IPS-18c (cell line): ENCODE data around the gene LARP7.
A peak's percentile ranks its signal among the peaks of the same experiment; 100 is the strongest.
"Not testable (repeated sequence)": the region's sequence is repeated elsewhere in the genome, so short reads cannot be mapped to it uniquely, and the experiment has no call there.

Experiments
- H3K4me3 ChIP-seq: 2 replicates; pipeline ENCODE4 v1.7.0; 2013; ENCODE audit warnings: low read depth, mild to moderate bottlenecking, low read length, moderate library complexity; ENCODE audit not compliant: insufficient read depth
- H3K9me3 ChIP-seq: one replicate; pipeline ENCODE4 v1.6.1; 2013; ENCODE audit warnings: mild to moderate bottlenecking, low read length, moderate library complexity; ENCODE audit not compliant: control insufficient read depth, insufficient read depth

Gene LARP7

DNA sequence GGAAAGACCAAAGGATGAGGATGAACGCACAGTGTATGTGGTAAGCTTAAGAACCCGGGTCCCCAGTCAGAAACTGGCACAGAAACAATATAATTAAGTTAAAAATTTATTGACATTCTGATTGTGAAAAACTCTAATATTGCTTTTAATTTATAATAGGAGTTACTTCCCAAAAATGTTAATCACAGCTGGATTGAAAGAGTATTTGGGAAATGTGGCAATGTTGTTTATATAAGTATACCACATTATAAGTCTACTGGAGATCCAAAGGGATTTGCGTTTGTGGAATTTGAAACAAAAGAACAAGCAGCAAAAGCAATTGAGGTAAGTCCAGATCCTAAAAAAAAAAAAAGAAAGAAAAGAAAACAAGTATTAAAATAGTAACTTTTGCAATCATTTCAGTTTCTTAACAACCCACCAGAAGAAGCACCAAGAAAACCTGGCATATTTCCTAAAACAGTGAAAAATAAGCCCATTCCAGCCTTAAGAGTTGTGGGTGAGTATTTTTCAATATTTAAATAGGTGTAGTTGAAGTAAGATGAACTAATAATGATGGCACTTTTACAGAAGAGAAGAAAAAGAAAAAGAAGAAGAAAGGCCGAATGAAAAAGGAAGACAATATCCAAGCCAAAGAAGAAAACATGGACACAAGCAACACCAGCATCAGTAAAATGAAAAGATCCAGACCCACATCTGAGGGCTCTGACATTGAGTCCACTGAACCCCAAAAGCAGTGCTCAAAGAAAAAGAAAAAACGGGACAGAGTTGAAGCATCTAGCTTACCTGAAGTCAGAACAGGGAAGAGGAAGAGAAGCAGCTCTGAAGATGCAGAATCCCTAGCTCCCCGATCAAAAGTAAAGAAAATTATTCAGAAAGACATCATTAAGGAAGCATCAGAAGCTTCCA, 9.9 kb downstream of the LARP7 start:
- H3K4me3 ChIP-seq, result peak overlapping the region; percentile 61
- no peaks in the 10 kb centered on the region for H3K9me3 ChIP-seq

DNA sequence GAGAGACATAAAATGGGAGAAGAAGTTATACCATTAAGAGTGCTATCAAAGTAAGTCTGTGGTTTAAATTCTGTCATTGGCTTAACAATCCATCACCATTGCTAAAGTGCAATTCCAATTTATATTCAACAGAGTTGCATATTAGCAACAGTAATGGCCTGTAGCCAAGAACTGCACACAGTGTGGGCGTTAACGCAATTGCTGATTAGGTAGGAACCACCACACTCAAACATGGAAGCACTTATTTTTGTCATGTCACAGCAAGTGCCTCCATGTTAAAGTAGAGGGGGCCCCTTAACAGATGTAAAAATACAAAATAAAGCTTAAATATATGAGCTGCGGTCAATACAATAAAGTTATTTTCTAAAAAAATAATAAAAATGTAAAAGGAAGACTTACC, 10.8 kb downstream of the LARP7 start:
- Histone ChIP-seq H3K9me3 (no peaks in the 10 kb centered on the region), H3K4me3 (peak overlapping the region; percentile 61)

DNA sequence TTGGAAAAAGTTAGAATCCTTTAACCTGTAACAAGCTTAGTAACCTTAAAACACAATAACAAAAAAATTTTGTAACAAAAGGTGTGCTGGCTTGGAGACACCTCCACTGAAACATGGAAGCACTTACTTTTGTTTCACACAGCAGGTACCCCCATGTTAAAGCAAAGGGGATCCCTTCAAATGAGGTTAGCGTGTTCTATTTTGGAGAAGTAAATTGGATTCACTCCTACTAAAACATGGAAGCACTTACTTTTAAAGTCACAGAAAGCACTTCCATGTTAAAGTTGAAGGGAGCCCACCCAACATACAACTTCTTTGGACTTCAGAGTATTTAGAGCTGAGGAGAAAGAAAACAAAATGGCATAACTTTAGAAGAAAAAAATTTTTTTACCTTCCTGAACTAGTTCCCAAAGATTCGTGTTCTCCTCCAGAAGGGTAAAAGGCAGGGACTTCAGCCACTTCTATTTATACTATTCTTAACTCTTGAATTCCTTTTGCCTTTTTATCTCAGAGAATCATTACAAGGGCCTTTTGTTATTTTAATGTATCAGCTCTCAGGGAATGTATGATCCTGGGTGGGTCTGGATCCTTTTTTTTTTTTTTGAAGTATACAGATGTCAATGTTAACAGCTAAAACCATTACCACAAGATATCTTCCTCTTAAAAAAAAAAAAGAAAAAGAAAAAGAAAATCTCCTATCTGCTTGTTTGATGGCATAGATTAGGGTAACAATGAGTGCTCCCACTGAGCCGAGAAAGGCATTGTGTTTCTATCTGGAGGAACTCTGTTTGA, 11.5 kb downstream of the LARP7 start:
- no peaks in the 10 kb centered on the region for H3K9me3 ChIP-seq
- H3K4me3 ChIP-seq, result peak overlapping the region; percentile 61

- no peaks in the 10 kb centered on the region for H3K9me3 ChIP-seq
- H3K4me3 ChIP-seq, result no peak overlapping the region
Observed at GRCh38 chr4:112649055-112649408, 12.1 kb downstream of the LARP7 start.

GRCh38 chr4:112650332-112650731, 13.4 kb downstream of the LARP7 start:
- Histone ChIP-seq H3K9me3 (no peaks in the 10 kb centered on the region), H3K4me3 (no peak overlapping the region)

DNA sequence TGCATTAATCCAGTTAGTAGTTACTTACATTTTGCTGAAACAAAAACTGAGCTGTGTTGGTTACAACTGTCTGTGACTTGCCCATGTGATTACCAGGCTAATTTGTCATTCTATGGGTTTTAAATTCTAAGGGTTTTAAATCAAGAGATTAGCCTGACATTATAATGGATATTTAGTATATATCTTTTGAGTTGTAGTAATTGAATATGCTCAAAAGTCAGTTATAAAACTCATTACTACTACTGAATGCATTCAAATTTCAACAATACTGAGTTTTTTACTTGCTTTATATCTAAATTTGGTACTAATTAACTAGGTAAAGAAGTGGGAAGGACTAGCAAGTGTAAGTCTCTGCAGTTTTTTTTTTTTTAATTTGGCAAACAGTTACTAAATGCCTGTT, 14.7 kb downstream of the LARP7 start:
- Histone ChIP-seq H3K9me3 (no peaks in the 10 kb centered on the region), H3K4me3 (no peak overlapping the region)

DNA sequence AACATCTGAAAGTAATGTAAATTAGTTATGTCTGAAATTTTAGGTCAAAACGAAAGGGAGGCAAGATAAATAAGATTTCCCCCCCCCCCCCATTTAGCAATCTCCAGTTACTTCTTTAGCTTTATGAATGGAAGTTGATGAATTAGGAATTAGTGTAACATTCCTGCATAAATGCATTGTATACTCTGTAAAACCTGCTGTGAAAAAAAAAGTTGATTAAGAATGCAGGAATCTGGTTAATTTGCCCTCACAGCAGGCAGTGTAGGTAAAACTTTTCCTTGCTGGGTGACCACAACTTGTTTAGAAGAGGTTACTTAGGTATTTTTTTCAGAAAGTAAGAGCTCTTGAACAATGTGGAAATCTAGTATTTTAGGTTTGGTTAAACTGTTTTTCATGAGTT, 15.3 kb downstream of the LARP7 start:
- no peaks in the 10 kb centered on the region for H3K9me3 ChIP-seq

GRCh38 chr4:112655270-112655669, 18.3 kb downstream of the LARP7 start:
- H3K4me3 ChIP-seq, result no peak overlapping the region
- no peaks in the 10 kb centered on the region for H3K9me3 ChIP-seq

More for the DNA sequence above, 15.3 kb downstream of the LARP7 start:
- H3K4me3 ChIP-seq, result no peak overlapping the region

DNA sequence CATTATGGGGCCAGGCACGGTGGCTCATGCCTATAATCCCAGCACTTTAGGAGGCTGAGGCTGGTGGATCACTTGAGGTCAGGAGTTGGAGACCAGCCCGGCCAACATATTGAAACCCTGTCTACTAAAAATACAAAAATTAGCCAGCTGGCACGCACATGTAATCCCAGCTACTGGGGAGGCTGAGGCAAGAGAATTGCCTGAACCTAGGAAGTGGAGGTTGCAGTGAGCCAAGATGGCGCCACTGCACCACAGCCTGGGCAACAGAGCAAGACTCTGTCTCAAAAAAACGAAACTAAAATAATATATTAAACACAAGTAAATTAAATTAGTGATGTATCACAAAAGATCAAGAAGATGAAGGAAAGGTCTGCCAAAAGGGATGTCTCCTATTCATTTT, 19.2 kb downstream of the LARP7 start:
- not testable (repeated sequence) for H3K4me3 ChIP-seq, H3K9me3 ChIP-seq

GRCh38 chr4:112664611-112665010, 27.7 kb downstream of the LARP7 start:
- Histone ChIP-seq H3K9me3 (no peaks in the 10 kb centered on the region), H3K4me3 (no peak overlapping the region)

GRCh38 chr4:112668131-112668530, 31.2 kb downstream of the LARP7 start:
- H3K9me3 ChIP-seq, result no peaks in the 10 kb centered on the region
- H3K4me3 ChIP-seq, result no peak overlapping the region

- Histone ChIP-seq H3K9me3 (no peaks in the 10 kb centered on the region), H3K4me3 (no peak overlapping the region)
Observed at GRCh38 chr4:112673076-112673475, 36.1 kb downstream of the LARP7 start.

GRCh38 chr4:112673686-112674085, 36.7 kb downstream of the LARP7 start:
- H3K9me3 ChIP-seq, result no peaks in the 10 kb centered on the region
- H3K4me3 ChIP-seq, result no peak overlapping the region

DNA sequence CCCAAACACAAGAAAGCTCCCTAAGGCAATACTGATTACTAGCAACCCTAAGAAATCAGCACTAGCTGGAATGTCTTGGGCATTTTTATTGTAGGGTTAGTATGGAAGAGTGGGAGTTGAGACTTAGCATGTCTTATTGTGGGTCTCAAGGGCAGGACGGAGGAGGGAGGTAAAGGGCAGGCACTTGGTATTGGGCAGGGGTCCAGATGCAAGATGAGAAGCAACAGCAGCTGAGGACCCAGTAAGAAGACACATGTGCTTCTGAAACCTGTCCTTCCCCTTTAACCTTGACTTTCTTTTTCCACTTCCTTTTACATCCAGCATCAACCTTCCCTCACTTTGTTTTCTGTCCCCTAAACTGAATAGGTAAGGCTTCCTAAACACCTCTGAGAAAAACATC, 37.4 kb downstream of the LARP7 start:
- Histone ChIP-seq H3K4me3 (no peak overlapping the region), H3K9me3 (no peaks in the 10 kb centered on the region)

DNA sequence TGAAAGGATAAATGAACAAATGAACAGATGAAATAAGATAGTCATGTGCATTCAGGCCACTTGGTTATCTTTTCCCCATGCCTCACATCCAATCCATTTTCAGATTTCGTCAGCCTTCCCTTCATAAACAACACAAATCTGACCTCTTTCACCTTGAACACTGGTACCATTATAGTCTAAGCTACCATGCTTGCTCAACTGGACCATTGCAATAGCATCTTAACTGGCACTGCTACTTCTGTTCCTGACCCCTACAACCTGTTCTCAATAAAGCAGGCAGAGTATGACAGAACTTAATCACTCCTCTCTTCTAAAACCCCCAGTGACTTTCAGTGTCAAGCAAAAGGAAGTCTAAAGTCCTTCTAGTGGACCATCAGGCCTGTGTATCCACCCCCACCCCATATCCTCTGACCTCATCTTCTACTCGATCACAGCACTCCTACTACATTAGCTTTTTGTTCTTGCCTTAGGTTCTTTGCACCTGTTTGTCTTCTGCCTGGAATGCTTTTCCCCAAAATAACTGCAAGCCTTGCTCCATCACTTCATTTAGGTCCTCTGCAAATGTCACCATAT, 40.7 kb downstream of the LARP7 start:
- H3K4me3 ChIP-seq, result no peak overlapping the region
- no peaks in the 10 kb centered on the region for H3K9me3 ChIP-seq

GRCh38 chr4:112680996-112681395, 44.1 kb downstream of the LARP7 start:
- H3K4me3 ChIP-seq, result no peak overlapping the region
- H3K9me3 ChIP-seq, result no peaks in the 10 kb centered on the region

GRCh38 chr4:112693507-112693906, 56.6 kb downstream of the LARP7 start:
- Histone ChIP-seq H3K9me3 (no peaks in the 10 kb centered on the region), H3K4me3 (no peak overlapping the region)

- Histone ChIP-seq H3K4me3 (no peak overlapping the region), H3K9me3 (no peaks in the 10 kb centered on the region)
Observed at GRCh38 chr4:112700679-112701078, 63.7 kb downstream of the LARP7 start.
